ENCODE results near the gene KSR1. TPM values are rescaled to one million over a fixed set of nuclear protein-coding genes. Genes with fewer than 3 reads are reported as not detected.

The KSR1 gene
- total RNA-seq, 1 experiment from 2014 or later: 88.9 TPM

- H3K36me3 Mint-ChIP-seq (ENCODE audit: insufficient read depth, unreplicated experiment): peaks cover 17% of the 10 kb centered on the region
- Histone ChIP-seq H3K27me3 (replicated peaks; ENCODE audit: control insufficient read depth, insufficient read depth, low read length) (no peaks in the 10 kb centered on the region), H3K36me3 (ENCODE audit: control insufficient read depth, insufficient read depth, low read length) (peaks cover 2% of the 10 kb centered on the region; the same call in 1 of the 2 replicates), H3K4me3 (ENCODE audit: low read depth, low read length) (no peak overlapping the region), H3K4me1 (no peaks in the 10 kb centered on the region), H3K9me3 (no peaks in the 10 kb centered on the region)
- no peak overlapping the region for H3K4me3 Mint-ChIP-seq (ENCODE audit: unreplicated experiment)
- intact Hi-C loops (cut with micrococcal nuclease; ENCODE audit: unreplicated experiment): no loop called here
- H3K27me3 Mint-ChIP-seq (ENCODE audit: insufficient read depth, unreplicated experiment): no peaks in the 10 kb centered on the region
- no peaks in the 10 kb centered on the region for H3K4me1 Mint-ChIP-seq (ENCODE audit: low read depth, unreplicated experiment)
- H3K9me3 Mint-ChIP-seq (ENCODE audit: unreplicated experiment): no peaks in the 10 kb centered on the region
- no peak overlapping the region for H3K27ac Mint-ChIP-seq (ENCODE audit: unreplicated experiment)
- no TSS peak for BruUV-seq (replicated peaks)
- ChIA-PET POLR2A (no interaction called here), CTCF (interaction anchor here (1.5 to 1.6 kb wide), 2 partner anchors 103 to 139 kb away, joined by 3 to 10 read pairs; partner anchors contain the start of gene KSR1)
- TF ChIP-seq CTCF (IDR thresholded peaks at IDR 0.05; ENCODE audit: insufficient read depth in 1 of 2, low read depth in 1 of 2, low read length in 1 of 2, severe bottlenecking in 1 of 2, unreplicated experiment in 1 of 2): no peak
- DNase-seq: no peak
Observed at GRCh38 chr17:27595208-27595607, 139.0 kb downstream of the KSR1 start.

- peaks cover 24% of the 10 kb centered on the region for H3K36me3 Mint-ChIP-seq (ENCODE audit: insufficient read depth, unreplicated experiment)
- no peak for TF ChIP-seq CTCF (IDR thresholded peaks at IDR 0.05; ENCODE audit: insufficient read depth in 1 of 2, low read depth in 1 of 2, low read length in 1 of 2, severe bottlenecking in 1 of 2, unreplicated experiment in 1 of 2)
- ChIA-PET POLR2A (no interaction called here), CTCF (interaction anchor here (0.7 to 1.6 kb wide), 2 partner anchors 52 to 140 kb away, joined by 3 to 10 read pairs; partner anchors contain the start of gene KSR1)
- no peaks in the 10 kb centered on the region for H3K27me3 ChIP-seq (replicated peaks; ENCODE audit: control insufficient read depth, insufficient read depth, low read length)
- DNase-seq: no peak
- intact Hi-C loops (cut with micrococcal nuclease; ENCODE audit: unreplicated experiment): no loop called here
- H3K4me1 Mint-ChIP-seq (ENCODE audit: low read depth, unreplicated experiment): no peaks in the 10 kb centered on the region
- no peaks in the 10 kb centered on the region for H3K4me1 ChIP-seq
- no peak overlapping the region for H3K4me3 Mint-ChIP-seq (ENCODE audit: unreplicated experiment)
- no peak overlapping the region for H3K27ac Mint-ChIP-seq (ENCODE audit: unreplicated experiment)
- H3K4me3 ChIP-seq (ENCODE audit: low read depth, low read length): no peak overlapping the region
- no TSS peak for BruUV-seq (replicated peaks)
- H3K9me3 Mint-ChIP-seq (ENCODE audit: unreplicated experiment): no peaks in the 10 kb centered on the region
- H3K36me3 ChIP-seq (ENCODE audit: control insufficient read depth, insufficient read depth, low read length): peaks cover 2% of the 10 kb centered on the region; the same call in 1 of the 2 replicates
- H3K27me3 Mint-ChIP-seq (ENCODE audit: insufficient read depth, unreplicated experiment): no peaks in the 10 kb centered on the region
- no peaks in the 10 kb centered on the region for H3K9me3 ChIP-seq
Observed at GRCh38 chr17:27596096-27596495, 139.8 kb downstream of the KSR1 start.

GRCh38 chr17:27596566-27597187 lies 140.4 kb downstream of the KSR1 start:
- BruUV-seq (replicated peaks): no TSS peak
- no peak for DNase-seq
- intact Hi-C loops (cut with micrococcal nuclease; ENCODE audit: unreplicated experiment): no loop called here
- Histone ChIP-seq H3K4me1 (no peaks in the 10 kb centered on the region), H3K27me3 (replicated peaks; ENCODE audit: control insufficient read depth, insufficient read depth, low read length) (no peaks in the 10 kb centered on the region), H3K9me3 (no peaks in the 10 kb centered on the region), H3K36me3 (ENCODE audit: control insufficient read depth, insufficient read depth, low read length) (peaks cover 5% of the 10 kb centered on the region), H3K4me3 (ENCODE audit: low read depth, low read length) (no peak overlapping the region)
- no peaks in the 10 kb centered on the region for H3K9me3 Mint-ChIP-seq (ENCODE audit: unreplicated experiment)
- no peaks in the 10 kb centered on the region for H3K4me1 Mint-ChIP-seq (ENCODE audit: low read depth, unreplicated experiment)
- CTCF ChIA-PET: interaction anchor here (1.6 kb wide), 2 partner anchors 102 to 141 kb away, joined by 10 to 13 read pairs; partner anchors contain the start of gene KSR1
- TF ChIP-seq CTCF (IDR thresholded peaks at IDR 0.05; ENCODE audit: insufficient read depth in 1 of 2, low read depth in 1 of 2, low read length in 1 of 2, severe bottlenecking in 1 of 2, unreplicated experiment in 1 of 2): no peak
- H3K4me3 Mint-ChIP-seq (ENCODE audit: unreplicated experiment): no peak overlapping the region
- H3K27ac Mint-ChIP-seq (ENCODE audit: unreplicated experiment): no peak overlapping the region
- H3K27me3 Mint-ChIP-seq (ENCODE audit: insufficient read depth, unreplicated experiment): no peaks in the 10 kb centered on the region
- POLR2A ChIA-PET: no interaction called here
- H3K36me3 Mint-ChIP-seq (ENCODE audit: insufficient read depth, unreplicated experiment): peaks cover 30% of the 10 kb centered on the region

Data from Caco-2 (cell line).